ENCODE data around the gene GAL3ST1.
"Not testable (repeated sequence)": the region's sequence is repeated elsewhere in the genome, so short reads cannot be mapped to it uniquely, and the experiment has no call there.

DNA sequence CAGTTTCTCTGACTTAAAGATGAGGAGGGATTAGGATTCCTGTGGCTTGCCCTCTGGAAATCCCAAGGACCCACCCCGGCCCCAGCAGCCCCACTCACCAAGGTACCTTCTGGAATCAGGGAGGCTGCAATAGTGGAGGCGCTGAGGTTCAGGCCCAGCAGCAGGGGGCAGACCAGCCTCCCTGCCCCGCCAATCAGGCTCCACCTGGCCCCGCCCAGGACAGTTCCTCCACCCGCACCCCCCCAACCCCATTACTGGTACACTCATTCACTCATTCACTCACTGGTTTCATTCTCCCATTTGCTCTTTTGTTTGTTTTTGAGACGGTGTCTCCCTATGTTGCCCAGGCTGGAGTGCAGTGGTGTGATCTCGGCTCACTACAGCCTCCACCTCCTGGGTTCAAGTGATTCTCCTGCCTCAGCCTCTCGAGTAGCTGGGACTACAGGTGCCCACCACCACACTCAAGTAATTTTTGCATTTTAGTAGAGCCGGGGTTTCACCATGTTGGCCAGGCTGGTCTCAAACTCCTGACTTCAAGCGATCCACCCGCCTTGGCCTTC is 13.7 kb downstream of the GAL3ST1 start:
- TF ChIP-seq, protein P1, sequence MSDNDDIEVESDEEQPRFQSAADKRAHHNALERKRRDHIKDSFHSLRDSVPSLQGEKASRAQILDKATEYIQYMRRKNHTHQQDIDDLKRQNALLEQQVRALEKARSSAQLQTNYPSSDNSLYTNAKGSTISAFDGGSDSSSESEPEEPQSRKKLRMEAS (IDR thresholded peaks at IDR 0.05) = not testable (repeated sequence)
- TF ChIP-seq, protein P2, sequence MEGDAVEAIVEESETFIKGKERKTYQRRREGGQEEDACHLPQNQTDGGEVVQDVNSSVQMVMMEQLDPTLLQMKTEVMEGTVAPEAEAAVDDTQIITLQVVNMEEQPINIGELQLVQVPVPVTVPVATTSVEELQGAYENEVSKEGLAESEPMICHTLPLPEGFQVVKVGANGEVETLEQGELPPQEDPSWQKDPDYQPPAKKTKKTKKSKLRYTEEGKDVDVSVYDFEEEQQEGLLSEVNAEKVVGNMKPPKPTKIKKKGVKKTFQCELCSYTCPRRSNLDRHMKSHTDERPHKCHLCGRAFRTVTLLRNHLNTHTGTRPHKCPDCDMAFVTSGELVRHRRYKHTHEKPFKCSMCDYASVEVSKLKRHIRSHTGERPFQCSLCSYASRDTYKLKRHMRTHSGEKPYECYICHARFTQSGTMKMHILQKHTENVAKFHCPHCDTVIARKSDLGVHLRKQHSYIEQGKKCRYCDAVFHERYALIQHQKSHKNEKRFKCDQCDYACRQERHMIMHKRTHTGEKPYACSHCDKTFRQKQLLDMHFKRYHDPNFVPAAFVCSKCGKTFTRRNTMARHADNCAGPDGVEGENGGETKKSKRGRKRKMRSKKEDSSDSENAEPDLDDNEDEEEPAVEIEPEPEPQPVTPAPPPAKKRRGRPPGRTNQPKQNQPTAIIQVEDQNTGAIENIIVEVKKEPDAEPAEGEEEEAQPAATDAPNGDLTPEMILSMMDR (IDR thresholded peaks at IDR 0.05; ENCODE audit: low read depth, low read length, missing input control) = not testable (repeated sequence)

All from liver (tissue), 2 donors.